H9 (cell line): ENCODE results near the gene GGT5. TPM values are rescaled to one million over a fixed set of nuclear protein-coding genes. Genes with fewer than 3 reads are reported as not detected.

ENCODE experiments used
- DNase-seq: peaks from one replicate; pipeline ENCODE4 v3.0.0-alpha.2; 2017
- H2AFZ ChIP-seq: one replicate; pipeline ENCODE4 v1.6.1; 2013; ENCODE audit warnings: mild to moderate bottlenecking, low read length, control low read depth, moderate library complexity
- H2AK5ac ChIP-seq: 2 replicates; pipeline ENCODE4 v1.6.1; 2013; ENCODE audit warnings: low read length, control low read depth, mixed read lengths; ENCODE audit not compliant: insufficient read length
- H2BK120ac ChIP-seq: one replicate; pipeline ENCODE4 v1.6.1; 2013; ENCODE audit warnings: low read depth, mild to moderate bottlenecking, low read length, control low read depth, inconsistent platforms; ENCODE audit not compliant: poor library complexity, severe bottlenecking
- H2BK12ac ChIP-seq: 2 replicates; pipeline ENCODE4 v1.6.1; 2013; ENCODE audit warnings: low read length, control low read depth, mixed read lengths, low read depth; ENCODE audit not compliant: insufficient read length
- H2BK15ac ChIP-seq: 2 replicates; pipeline ENCODE4 v1.6.1; 2013; ENCODE audit warnings: low read depth, low read length, control low read depth
- H2BK20ac ChIP-seq: one replicate; pipeline ENCODE4 v1.6.1; 2013; ENCODE audit warnings: low read depth, mild to moderate bottlenecking, low read length, control low read depth, inconsistent platforms; ENCODE audit not compliant: poor library complexity, severe bottlenecking
- H2BK5ac ChIP-seq: 2 replicates; pipeline ENCODE4 v1.6.1; 2013; ENCODE audit warnings: low read length, control low read depth, mixed read lengths; ENCODE audit not compliant: insufficient read length
- H3K14ac ChIP-seq: 2 replicates; pipeline ENCODE4 v1.6.1; 2013; ENCODE audit warnings: low read length, control low read depth; ENCODE audit not compliant: insufficient read depth
- H3K18ac ChIP-seq: 2 replicates; pipeline ENCODE4 v1.6.1; 2013; ENCODE audit warnings: low read depth, mild to moderate bottlenecking, mixed read lengths, low read length, control low read depth; ENCODE audit not compliant: insufficient read length
- H3K23ac ChIP-seq: 2 replicates; pipeline ENCODE4 v1.6.1; 2013; ENCODE audit warnings: low read length, control low read depth, mixed read lengths, low read depth; ENCODE audit not compliant: insufficient read length
- H3K23me2 ChIP-seq: 2 replicates; pipeline ENCODE4 v1.6.1; 2013; ENCODE audit warnings: low read depth, mild to moderate bottlenecking, mixed read lengths, low read length, control low read depth; ENCODE audit not compliant: insufficient read length, poor library complexity, severe bottlenecking
- H3K27ac ChIP-seq: 2 replicates; pipeline ENCODE4 v1.5.1; 2013; ENCODE audit warnings: low read length, control low read depth, mixed read lengths, low read depth; ENCODE audit not compliant: insufficient read length
- H3K27me3 ChIP-seq: 2 replicates; pipeline ENCODE4 v1.6.1; 2013; ENCODE audit warnings: low read length, control low read depth, inconsistent platforms; ENCODE audit not compliant: insufficient read depth
- H3K4ac ChIP-seq: 2 replicates; pipeline ENCODE4 v1.6.1; 2013; ENCODE audit warnings: low read depth, mild to moderate bottlenecking, control low read depth, inconsistent platforms, low read length, moderate library complexity
- H3K4me1 ChIP-seq: 2 replicates; pipeline ENCODE4 v1.6.1; 2013; ENCODE audit warnings: low read length, control low read depth, inconsistent platforms; ENCODE audit not compliant: insufficient read depth
- H3K4me2 ChIP-seq: 2 replicates; pipeline ENCODE4 v1.6.1; 2013; ENCODE audit warnings: low read length, control low read depth, mixed read lengths; ENCODE audit not compliant: insufficient read length, insufficient read depth
- H3K56ac ChIP-seq: 2 replicates; pipeline ENCODE4 v1.6.1; 2013; ENCODE audit warnings: low read depth, mild to moderate bottlenecking, mixed read lengths, low read length, control low read depth; ENCODE audit not compliant: insufficient read length
- H3K79me1 ChIP-seq: 2 replicates; pipeline ENCODE4 v1.6.1; 2013; ENCODE audit warnings: low read depth, mild to moderate bottlenecking, moderate library complexity, low read length, control low read depth, inconsistent platforms; ENCODE audit not compliant: insufficient read depth, poor library complexity, severe bottlenecking
- H3K79me2 ChIP-seq: 2 replicates; pipeline ENCODE4 v1.6.1; 2013; ENCODE audit warnings: low read length, control low read depth, inconsistent platforms; ENCODE audit not compliant: insufficient read depth
- H3K9ac ChIP-seq: 2 replicates; pipeline ENCODE4 v1.6.1; 2013; ENCODE audit warnings: low read length, control low read depth, mixed read lengths; ENCODE audit not compliant: insufficient read length; ENCODE audit errors: extremely low read depth
- H3K9me3 ChIP-seq: one replicate; pipeline ENCODE4 v1.6.1; 2013; ENCODE audit warnings: low read depth, low read length, inconsistent platforms; ENCODE audit not compliant: control insufficient read depth
- H3T11ph ChIP-seq: one replicate; pipeline ENCODE4 v1.6.1; 2013; ENCODE audit warnings: mild to moderate bottlenecking, low read length, control low read depth, inconsistent platforms
- H4K20me1 ChIP-seq: one replicate; pipeline ENCODE4 v1.6.1; 2013; ENCODE audit not compliant: control insufficient read depth, insufficient read length, insufficient read depth
- H4K5ac ChIP-seq: 2 replicates; pipeline ENCODE4 v1.6.1; 2013; ENCODE audit warnings: low read depth, mild to moderate bottlenecking, mixed read lengths, low read length, control low read depth; ENCODE audit not compliant: insufficient read length
- H4K8ac ChIP-seq: replicated peaks from 2 replicates; pipeline ENCODE4 v1.6.1; 2013; ENCODE audit warnings: low read length, control low read depth, mixed read lengths, low read depth; ENCODE audit not compliant: insufficient read length
- H4K91ac ChIP-seq: 2 replicates; pipeline ENCODE4 v1.6.1; 2013; ENCODE audit warnings: low read depth, mild to moderate bottlenecking, moderate library complexity, mixed read lengths, low read length, control low read depth; ENCODE audit not compliant: insufficient read length
- H3K27ac Mint-ChIP-seq, 3 experiments: 2 replicates in 2 of 3; 3 replicates in 1 of 3; pipeline ENCODE4 v1.8.0; 2020 to 2021; ENCODE audit warnings: mixed read lengths in 3 of 3, mild to moderate bottlenecking in 1 of 3, moderate library complexity in 1 of 3
- H3K27me3 Mint-ChIP-seq: 2 replicates; pipeline ENCODE4 v1.8.0; 2021; ENCODE audit warnings: low read depth, mild to moderate bottlenecking, moderate library complexity, mixed read lengths
- H3K36me3 Mint-ChIP-seq, 3 experiments: 2 replicates in 2 of 3; 3 replicates in 1 of 3; pipeline ENCODE4 v1.8.0; 2020 to 2021; ENCODE audit warnings: low read depth in 3 of 3, mixed read lengths in 3 of 3; ENCODE audit not compliant: insufficient read depth in 1 of 3
- H3K4me1 Mint-ChIP-seq, 2 experiments: 2 replicates each; pipeline ENCODE4 v1.8.0; 2020; ENCODE audit warnings: mixed read lengths in 2 of 2
- H3K4me3 Mint-ChIP-seq, 2 experiments: 2 replicates in 1 of 2; 3 replicates in 1 of 2; pipeline ENCODE4 v1.8.0; 2020 to 2021; ENCODE audit warnings: mild to moderate bottlenecking in 2 of 2, mixed read lengths in 2 of 2, moderate library complexity in 1 of 2
- H3K9me3 Mint-ChIP-seq, 2 experiments: 2 replicates in 1 of 2; 3 replicates in 1 of 2; pipeline ENCODE4 v1.8.0; 2020; ENCODE audit warnings: mild to moderate bottlenecking in 2 of 2, mixed read lengths in 2 of 2, moderate library complexity in 1 of 2
- WGBS: extraction: QIAGEN DNeasy Blood & Tissue Kit; methylation state at CpG from one replicate; pipeline ENCODE4 v1.1.7; 2013; ENCODE audit warnings: missing lambda C conversion rate, low lambda C conversion rate, mixed read lengths; ENCODE audit not compliant: insufficient read length; ENCODE audit errors: extremely low coverage; 5-methylcytosine and 5-hydroxymethylcytosine counted together
- total RNA-seq: library from RNA; stranded (reverse); gene quantifications from 2 replicates; pipeline ENCODE4 v1.2.1, GENCODE V29; 2021
- TF ChIP-seq, protein P1 (sequence below): fragments of 200-600 bp; sonication (generic); conservative IDR thresholded peaks from 3 replicates; pipeline ENCODE4 v1.8.0; 2021; ENCODE audit warnings: antibody characterized with exemption, mild to moderate bottlenecking

Gene GGT5
- total RNA-seq, 1 experiment from 2014 or later = 0.20 TPM

DNA sequence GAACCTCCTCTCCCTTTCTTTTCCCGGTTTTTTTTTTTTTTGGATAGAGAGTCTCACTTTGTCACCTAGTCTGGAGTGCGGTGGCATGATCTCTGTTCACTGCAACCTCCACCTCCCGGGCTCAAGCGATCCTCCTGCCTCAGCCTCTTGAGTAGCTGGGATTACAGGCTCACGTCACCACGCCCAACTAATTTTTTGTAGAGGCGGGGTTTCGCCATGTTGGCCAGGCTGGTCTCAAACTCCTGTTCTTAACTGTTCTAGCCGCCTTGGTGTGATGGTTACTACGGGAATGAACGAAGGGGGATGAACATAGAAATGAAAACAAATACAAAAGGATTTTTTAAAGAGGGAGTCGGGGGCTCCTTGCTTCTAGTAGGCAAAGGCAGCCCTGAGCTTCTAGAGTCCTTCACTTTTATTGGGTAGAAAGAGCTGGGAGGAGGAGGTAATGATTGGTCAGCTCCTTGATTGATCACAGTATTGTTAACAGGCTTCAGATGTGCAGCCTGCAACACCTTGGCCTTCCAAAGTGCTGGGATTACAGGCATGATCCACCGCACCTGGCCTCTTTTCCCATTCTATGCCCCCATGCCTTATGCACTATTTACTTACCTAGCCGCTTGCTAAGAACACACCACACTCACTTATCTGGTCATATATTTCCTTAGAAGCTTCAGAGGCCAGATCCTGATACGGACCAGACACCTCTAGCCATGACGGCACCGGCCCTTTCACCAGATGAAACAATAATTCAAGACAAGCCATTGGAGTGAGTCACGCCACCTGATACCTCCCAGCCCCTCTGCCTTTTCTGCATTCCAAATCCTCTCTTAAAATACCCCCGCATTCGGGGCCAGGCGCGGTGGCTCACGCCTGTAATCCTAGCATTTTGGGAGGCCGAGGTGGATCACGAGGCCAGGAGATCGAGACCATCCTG, 42.9 kb downstream of the GGT5 start:
- no peak overlapping the region for H4K5ac ChIP-seq

More for the DNA sequence above, 42.9 kb downstream of the GGT5 start:
- Mint-ChIP-seq H3K4me3 (no peak overlapping the region), H3K9me3 (peaks cover 16 to 21% of the 10 kb centered on the region in 2 experiments), H3K27me3 (no peaks in the 10 kb centered on the region), H3K4me1 (peaks cover 15 to 18% of the 10 kb centered on the region in 2 experiments), H3K36me3 (peaks cover 0 to 23% (median 8%) of the 10 kb centered on the region in 3 experiments; a peak in 4 of 7 replicates), H3K27ac (0 out of 7 replicates have a peak overlapping the region, but pooled peaks of 1 of the 3 experiments have one; percentile 5)
- no peak overlapping the region for H2BK120ac ChIP-seq
- no peak overlapping the region for H3K9ac ChIP-seq
- H3K9me3 ChIP-seq = no peaks in the 10 kb centered on the region
- H2BK5ac ChIP-seq = no peak overlapping the region
- H3K23me2 ChIP-seq = no peaks in the 10 kb centered on the region
- H4K20me1 ChIP-seq = no peaks in the 10 kb centered on the region
- no peak overlapping the region for H3K18ac ChIP-seq
- no peak overlapping the region for H4K8ac ChIP-seq
- TF ChIP-seq, protein P1, sequence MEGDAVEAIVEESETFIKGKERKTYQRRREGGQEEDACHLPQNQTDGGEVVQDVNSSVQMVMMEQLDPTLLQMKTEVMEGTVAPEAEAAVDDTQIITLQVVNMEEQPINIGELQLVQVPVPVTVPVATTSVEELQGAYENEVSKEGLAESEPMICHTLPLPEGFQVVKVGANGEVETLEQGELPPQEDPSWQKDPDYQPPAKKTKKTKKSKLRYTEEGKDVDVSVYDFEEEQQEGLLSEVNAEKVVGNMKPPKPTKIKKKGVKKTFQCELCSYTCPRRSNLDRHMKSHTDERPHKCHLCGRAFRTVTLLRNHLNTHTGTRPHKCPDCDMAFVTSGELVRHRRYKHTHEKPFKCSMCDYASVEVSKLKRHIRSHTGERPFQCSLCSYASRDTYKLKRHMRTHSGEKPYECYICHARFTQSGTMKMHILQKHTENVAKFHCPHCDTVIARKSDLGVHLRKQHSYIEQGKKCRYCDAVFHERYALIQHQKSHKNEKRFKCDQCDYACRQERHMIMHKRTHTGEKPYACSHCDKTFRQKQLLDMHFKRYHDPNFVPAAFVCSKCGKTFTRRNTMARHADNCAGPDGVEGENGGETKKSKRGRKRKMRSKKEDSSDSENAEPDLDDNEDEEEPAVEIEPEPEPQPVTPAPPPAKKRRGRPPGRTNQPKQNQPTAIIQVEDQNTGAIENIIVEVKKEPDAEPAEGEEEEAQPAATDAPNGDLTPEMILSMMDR = no peak
- no peak overlapping the region for H2BK20ac ChIP-seq
- H3K4ac ChIP-seq = no peak overlapping the region
- H2AK5ac ChIP-seq = no peak overlapping the region
- no peaks in the 10 kb centered on the region for H3K27me3 ChIP-seq
- H2BK12ac ChIP-seq = no peak overlapping the region
- H2AFZ ChIP-seq = no peak overlapping the region
- no peaks in the 10 kb centered on the region for H3K79me1 ChIP-seq
- WGBS = no CpG with 5 or more reads among the region's 26 CpGs
- H3K14ac ChIP-seq = no peak overlapping the region
- H3K79me2 ChIP-seq = no peaks in the 10 kb centered on the region
- no peak overlapping the region for H4K91ac ChIP-seq
- no peak overlapping the region for H3K27ac ChIP-seq
- H3T11ph ChIP-seq = no peak overlapping the region
- H2BK15ac ChIP-seq = no peak overlapping the region
- no peaks in the 10 kb centered on the region; the same call in 1 of the 2 replicates for H3K4me1 ChIP-seq
- no peak for DNase-seq
- H3K56ac ChIP-seq = no peak overlapping the region
- H3K4me2 ChIP-seq = no peak overlapping the region
- H3K23ac ChIP-seq = no peak overlapping the region
